K562 (cell line): ENCODE results near the gene CHRNB4. TPM values are rescaled to one million over a fixed set of nuclear protein-coding genes. Genes with fewer than 3 reads are reported as not detected.
A peak's percentile ranks its signal among the peaks of the same experiment; 100 is the strongest.

ENCODE experiments used
- CBX5 ChIP-seq: IDR thresholded peaks from 2 replicates; pipeline ENCODE4 v1.6.1; 2014; ENCODE audit warnings: low read depth, borderline replicate concordance
- CHCHD3 ChIP-seq: fragments of 250-450 bp; sonication (Bioruptor Pico); IDR thresholded peaks from 2 replicates; pipeline ENCODE4 v2.1.2; 2022; ENCODE audit warnings: mild to moderate bottlenecking
- DDX20 ChIP-seq: fragments of 450-650 bp; IDR thresholded peaks from 2 replicates; pipeline ENCODE4 v1.6.1; 2016; ENCODE audit warnings: missing genetic modification characterization, low read depth, mild to moderate bottlenecking, missing compliant biosample characterization, moderate library complexity
- DPF2 ChIP-seq: fragments of 450-650 bp; IDR thresholded peaks from 2 replicates; pipeline ENCODE4 v1.6.1; 2016
- EP400 ChIP-seq: fragments of 450-650 bp; IDR thresholded peaks from 2 replicates; pipeline ENCODE4 v1.6.1; 2017; ENCODE audit warnings: antibody characterized with exemption, mild to moderate bottlenecking, moderate library complexity
- FOXA3 ChIP-seq, 2 experiments: fragments of 450-650 bp in 1 of 2; sonication (generic) in 1 of 2; formaldehyde crosslinking; IDR thresholded peaks in 1 of 2; conservative IDR thresholded peaks in 1 of 2; 2 replicates each; pipeline versions ENCODE4 v1.4.0 to v1.8.0; 2020 to 2022; ENCODE audit warnings: mild to moderate bottlenecking in 2 of 2, missing genetic modification reagents in 1 of 2
- FOXK1 ChIP-seq: sonication (generic); formaldehyde crosslinking; IDR thresholded peaks from 2 replicates; pipeline ENCODE4 v1.8.0; 2022; ENCODE audit warnings: missing genetic modification reagents, mild to moderate bottlenecking, borderline replicate concordance
- GATAD2A ChIP-seq: fragments of 450-650 bp; IDR thresholded peaks from 2 replicates; pipeline ENCODE4 v1.6.1; 2017
- KDM5B ChIP-seq: fragments of 200-600 bp; sonication (generic); IDR thresholded peaks from 2 replicates; pipeline ENCODE4 v1.6.1; 2012; ENCODE audit warnings: low read depth, mild to moderate bottlenecking, moderate library complexity, low read length, control low read depth, inconsistent platforms; ENCODE audit not compliant: insufficient replicate concordance
- L3MBTL2 ChIP-seq: fragments of 450-650 bp; IDR thresholded peaks from 2 replicates; pipeline ENCODE4 v1.6.1; 2016; ENCODE audit warnings: mild to moderate bottlenecking, moderate library complexity
- PTTG1 ChIP-seq: fragments of 450-650 bp; IDR thresholded peaks from 2 replicates; pipeline ENCODE4 v1.6.1; 2016; ENCODE audit warnings: low read depth, mild to moderate bottlenecking, missing genetic modification characterization, missing compliant biosample characterization
- STAG1 ChIP-seq: sonication (generic); formaldehyde crosslinking; IDR thresholded peaks from 2 replicates; pipeline ENCODE4 v1.5.0; 2020; ENCODE audit warnings: missing genetic modification reagents, borderline replicate concordance
- ZNF175 ChIP-seq: fragments of 200-800 bp; sonication (Bioruptor generic); IDR thresholded peaks from 2 replicates; pipeline ENCODE4 v1.6.1; 2016; ENCODE audit warnings: low read depth, mild to moderate bottlenecking, missing genetic modification characterization, missing compliant biosample characterization
- ZNF507 ChIP-seq: conservative IDR thresholded peaks from 2 replicates; pipeline ENCODE4 v1.6.1; 2017; ENCODE audit warnings: missing genetic modification characterization, missing compliant biosample characterization
- polyA plus RNA-seq, 8 experiments: library from polyadenylated mRNA; depleted of rRNA in 4 of 8; stranded (reverse) in 5 of 8; unstranded in 3 of 8; fragments of >200 nt; fragmentation: Nextera tagmentation in 2 of 8; fragmentation: Illumina TruSeq in 1 of 8; extraction: Ambion mirVana in 2 of 8; extraction: Trizol in 1 of 8; gene quantifications; 2 replicates each; pipeline versions ENCODE4 v1.2.1 to v1.2.3, GENCODE V29; 2011 to 2014; ENCODE audit warnings: inconsistent platforms in 1 of 8, missing spikeins in 1 of 8
- total RNA-seq, 7 experiments: library from RNA; depleted of rRNA in 6 of 7; stranded (reverse); fragments of >200 nt in 6 of 7; fragmentation: Illumina TruSeq in 2 of 7; extraction: Trizol in 2 of 7; gene quantifications; 2 replicates each; pipeline versions ENCODE4 v1.2.1 to v1.2.3, GENCODE V29; 2011 to 2021; ENCODE audit warnings: low replicate concordance in 1 of 7
- TF ChIP-seq, protein P1 (sequence below): fragments of 250-450 bp; sonication (Bioruptor Pico); IDR thresholded peaks from 2 replicates; pipeline ENCODE4 v1.9.0; 2021; ENCODE audit warnings: mild to moderate bottlenecking, inconsistent platforms
- TF ChIP-seq, protein P2 (sequence below): fragments of 250-450 bp; sonication (Bioruptor Pico); IDR thresholded peaks from 2 replicates; pipeline ENCODE4 v1.8.0; 2021; ENCODE audit warnings: moderate library complexity, mild to moderate bottlenecking, inconsistent platforms
- TF ChIP-seq, protein P3 (sequence below): fragments of 250-450 bp; sonication (Bioruptor Pico); IDR thresholded peaks from 2 replicates; pipeline ENCODE4 v1.5.0; 2021
- TF ChIP-seq, protein P4 (sequence below): fragments of 450-650 bp; IDR thresholded peaks from 2 replicates; pipeline ENCODE4 v1.6.1; 2014; ENCODE audit warnings: low read depth, mild to moderate bottlenecking, moderate library complexity, borderline replicate concordance

CHRNB4 gene
- total and polyA plus RNA-seq, 9 of the 15 experiments (the other 6 are each of a cell fraction or from before 2014, with no cell fraction given), result 0.08 to 0.18 TPM; not detected in 7

DNA sequence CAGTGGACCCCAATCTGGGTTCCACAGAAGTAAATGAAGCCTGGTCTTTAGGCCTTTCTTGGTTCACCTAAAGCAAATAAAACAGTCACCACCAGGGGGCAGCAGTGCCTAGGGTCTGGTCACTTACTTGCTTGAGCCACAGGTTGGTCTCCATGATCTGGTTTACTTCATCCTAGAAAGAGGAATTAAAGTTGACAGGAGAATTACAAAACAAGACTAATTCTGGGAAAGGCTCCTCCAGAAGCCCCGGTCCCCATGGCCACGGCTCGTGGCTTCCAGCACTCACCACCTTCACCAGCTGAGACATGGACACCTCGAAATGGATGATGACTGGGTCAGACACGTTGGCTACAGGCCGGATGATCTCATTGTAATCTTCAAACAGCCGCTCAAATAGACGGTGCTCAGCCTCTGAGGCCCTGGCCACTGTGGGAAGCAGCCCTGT is 22.5 kb downstream of the CHRNB4 start (continued):
- TF ChIP-seq KDM5B (no peak), CHCHD3 (CRISPR knock-in tag) (no peak), CBX5 (no peak), EP400 (no peak), STAG1 (no peak; the same call in 1 of the 2 replicates), DPF2 (no peak), L3MBTL2 (peak; percentile 26; the same call in 1 of the 2 replicates), ZNF175 (no peak), PTTG1 (tag) (no peak), ZNF507 (no peak), FOXK1 (CRISPR knock-in tag) (no peak), DDX20 (tag) (no peak), GATAD2A (no peak), FOXA3 (CRISPR knock-in tag; conservative IDR thresholded peaks at IDR 0.05 in 1 of 2, IDR thresholded peaks at IDR 0.05 in 1 of 2) (no peak)
- TF ChIP-seq, protein P1, sequence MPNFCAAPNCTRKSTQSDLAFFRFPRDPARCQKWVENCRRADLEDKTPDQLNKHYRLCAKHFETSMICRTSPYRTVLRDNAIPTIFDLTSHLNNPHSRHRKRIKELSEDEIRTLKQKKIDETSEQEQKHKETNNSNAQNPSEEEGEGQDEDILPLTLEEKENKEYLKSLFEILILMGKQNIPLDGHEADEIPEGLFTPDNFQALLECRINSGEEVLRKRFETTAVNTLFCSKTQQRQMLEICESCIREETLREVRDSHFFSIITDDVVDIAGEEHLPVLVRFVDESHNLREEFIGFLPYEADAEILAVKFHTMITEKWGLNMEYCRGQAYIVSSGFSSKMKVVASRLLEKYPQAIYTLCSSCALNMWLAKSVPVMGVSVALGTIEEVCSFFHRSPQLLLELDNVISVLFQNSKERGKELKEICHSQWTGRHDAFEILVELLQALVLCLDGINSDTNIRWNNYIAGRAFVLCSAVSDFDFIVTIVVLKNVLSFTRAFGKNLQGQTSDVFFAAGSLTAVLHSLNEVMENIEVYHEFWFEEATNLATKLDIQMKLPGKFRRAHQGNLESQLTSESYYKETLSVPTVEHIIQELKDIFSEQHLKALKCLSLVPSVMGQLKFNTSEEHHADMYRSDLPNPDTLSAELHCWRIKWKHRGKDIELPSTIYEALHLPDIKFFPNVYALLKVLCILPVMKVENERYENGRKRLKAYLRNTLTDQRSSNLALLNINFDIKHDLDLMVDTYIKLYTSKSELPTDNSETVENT (CRISPR knock-in tag), result no peak
- TF ChIP-seq, protein P2, sequence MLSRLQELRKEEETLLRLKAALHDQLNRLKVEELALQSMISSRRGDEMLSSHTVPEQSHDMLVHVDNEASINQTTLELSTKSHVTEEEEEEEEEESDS, result no peak
- TF ChIP-seq, protein P3, sequence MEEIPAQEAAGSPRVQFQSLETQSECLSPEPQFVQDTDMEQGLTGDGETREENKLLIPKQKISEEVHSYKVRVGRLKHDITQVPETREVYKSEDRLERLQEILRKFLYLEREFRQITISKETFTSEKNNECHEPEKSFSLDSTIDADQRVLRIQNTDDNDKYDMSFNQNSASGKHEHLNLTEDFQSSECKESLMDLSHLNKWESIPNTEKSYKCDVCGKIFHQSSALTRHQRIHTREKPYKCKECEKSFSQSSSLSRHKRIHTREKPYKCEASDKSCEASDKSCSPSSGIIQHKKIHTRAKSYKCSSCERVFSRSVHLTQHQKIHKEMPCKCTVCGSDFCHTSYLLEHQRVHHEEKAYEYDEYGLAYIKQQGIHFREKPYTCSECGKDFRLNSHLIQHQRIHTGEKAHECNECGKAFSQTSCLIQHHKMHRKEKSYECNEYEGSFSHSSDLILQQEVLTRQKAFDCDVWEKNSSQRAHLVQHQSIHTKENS, result no peak
- TF ChIP-seq, protein P4, sequence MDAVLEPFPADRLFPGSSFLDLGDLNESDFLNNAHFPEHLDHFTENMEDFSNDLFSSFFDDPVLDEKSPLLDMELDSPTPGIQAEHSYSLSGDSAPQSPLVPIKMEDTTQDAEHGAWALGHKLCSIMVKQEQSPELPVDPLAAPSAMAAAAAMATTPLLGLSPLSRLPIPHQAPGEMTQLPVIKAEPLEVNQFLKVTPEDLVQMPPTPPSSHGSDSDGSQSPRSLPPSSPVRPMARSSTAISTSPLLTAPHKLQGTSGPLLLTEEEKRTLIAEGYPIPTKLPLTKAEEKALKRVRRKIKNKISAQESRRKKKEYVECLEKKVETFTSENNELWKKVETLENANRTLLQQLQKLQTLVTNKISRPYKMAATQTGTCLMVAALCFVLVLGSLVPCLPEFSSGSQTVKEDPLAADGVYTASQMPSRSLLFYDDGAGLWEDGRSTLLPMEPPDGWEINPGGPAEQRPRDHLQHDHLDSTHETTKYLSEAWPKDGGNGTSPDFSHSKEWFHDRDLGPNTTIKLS, result no peak
